ENCODE results near the gene NDUFC1. TPM values are rescaled to one million over a fixed set of nuclear protein-coding genes. Genes with fewer than 3 reads are reported as not detected.

NDUFC1 gene
- total and polyA plus RNA-seq, 12 donors, result 55.1 to 235 (median 109) TPM

DNA sequence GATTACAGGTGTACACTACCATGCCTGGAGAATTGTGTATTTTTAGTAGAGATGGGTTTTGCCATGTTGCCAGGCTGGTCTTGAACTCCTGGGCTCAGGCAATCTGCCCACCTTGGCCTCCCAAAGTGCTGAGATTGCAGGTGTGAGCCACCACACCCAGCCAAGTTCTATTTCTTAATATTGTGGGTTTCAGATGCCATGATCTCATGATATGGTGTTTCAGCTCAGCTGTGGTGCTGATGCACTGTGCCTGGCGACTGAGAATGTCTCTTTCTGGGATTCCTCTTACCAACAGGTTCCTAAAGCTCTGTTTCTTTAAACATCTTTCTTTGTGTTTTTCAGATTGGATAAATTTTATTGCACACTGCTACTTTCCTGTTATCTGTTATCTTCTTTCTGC, 17.3 kb upstream of the NDUFC1 start:
- H3K27ac ChIP-seq, result no peak overlapping the region
- H3K36me3 ChIP-seq (replicated peaks in 1 of 2), result no peaks in the 10 kb centered on the region
- no peak for DNase-seq
- WGBS, 4 donors, result 75 to 90% (median 82%) methylated on average over 1 of the region's 1 CpG
- peaks cover 14 to 36% of the 10 kb centered on the region in 2 donors for H3K4me1 ChIP-seq (replicated peaks in 1 of 2)
- intact Hi-C loops (cut with DNase I), result no loop called here
- no peaks in the 10 kb centered on the region for H3K9me3 ChIP-seq (replicated peaks in 1 of 3)
- H3K27me3 ChIP-seq, result no peaks in the 10 kb centered on the region
- no peak overlapping the region for H3K4me3 ChIP-seq
- no peak for TF ChIP-seq POLR2A (IDR thresholded peaks at IDR 0.05)
- TF ChIP-seq, protein P1, sequence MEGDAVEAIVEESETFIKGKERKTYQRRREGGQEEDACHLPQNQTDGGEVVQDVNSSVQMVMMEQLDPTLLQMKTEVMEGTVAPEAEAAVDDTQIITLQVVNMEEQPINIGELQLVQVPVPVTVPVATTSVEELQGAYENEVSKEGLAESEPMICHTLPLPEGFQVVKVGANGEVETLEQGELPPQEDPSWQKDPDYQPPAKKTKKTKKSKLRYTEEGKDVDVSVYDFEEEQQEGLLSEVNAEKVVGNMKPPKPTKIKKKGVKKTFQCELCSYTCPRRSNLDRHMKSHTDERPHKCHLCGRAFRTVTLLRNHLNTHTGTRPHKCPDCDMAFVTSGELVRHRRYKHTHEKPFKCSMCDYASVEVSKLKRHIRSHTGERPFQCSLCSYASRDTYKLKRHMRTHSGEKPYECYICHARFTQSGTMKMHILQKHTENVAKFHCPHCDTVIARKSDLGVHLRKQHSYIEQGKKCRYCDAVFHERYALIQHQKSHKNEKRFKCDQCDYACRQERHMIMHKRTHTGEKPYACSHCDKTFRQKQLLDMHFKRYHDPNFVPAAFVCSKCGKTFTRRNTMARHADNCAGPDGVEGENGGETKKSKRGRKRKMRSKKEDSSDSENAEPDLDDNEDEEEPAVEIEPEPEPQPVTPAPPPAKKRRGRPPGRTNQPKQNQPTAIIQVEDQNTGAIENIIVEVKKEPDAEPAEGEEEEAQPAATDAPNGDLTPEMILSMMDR (IDR thresholded peaks at IDR 0.05), result no peak

DNA sequence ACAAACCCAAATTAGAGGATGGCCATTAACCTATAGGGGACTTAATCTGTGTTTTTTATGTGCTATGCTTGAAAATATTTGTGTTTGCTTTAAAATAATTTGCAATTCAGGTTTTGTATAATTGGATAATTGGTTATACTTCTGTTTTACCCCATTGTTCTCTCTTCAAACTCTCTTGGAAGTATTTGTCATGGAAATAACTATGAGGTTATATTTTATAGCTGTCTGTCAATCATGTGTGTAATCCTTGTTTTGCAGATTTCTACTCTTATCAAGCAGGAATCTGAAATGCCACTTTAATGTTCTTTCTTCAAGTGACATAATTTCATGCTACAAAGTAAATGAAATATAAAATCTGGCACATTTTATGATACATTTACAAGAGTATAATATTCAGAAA, 15.4 kb upstream of the NDUFC1 start:
- Histone ChIP-seq H3K4me1 (replicated peaks in 1 of 2) (peaks cover 10 to 38% of the 10 kb centered on the region in 2 donors), H3K4me3 (no peak overlapping the region), H3K36me3 (replicated peaks in 1 of 2) (no peaks in the 10 kb centered on the region), H3K27ac (no peak overlapping the region), H3K9me3 (replicated peaks in 1 of 3) (no peaks in the 10 kb centered on the region), H3K27me3 (no peaks in the 10 kb centered on the region)
- TF ChIP-seq, protein P1 (IDR thresholded peaks at IDR 0.05), result no peak
- TF ChIP-seq POLR2A (IDR thresholded peaks at IDR 0.05), result no peak
- intact Hi-C loops (cut with DNase I), result no loop called here
- no peak for DNase-seq

DNA sequence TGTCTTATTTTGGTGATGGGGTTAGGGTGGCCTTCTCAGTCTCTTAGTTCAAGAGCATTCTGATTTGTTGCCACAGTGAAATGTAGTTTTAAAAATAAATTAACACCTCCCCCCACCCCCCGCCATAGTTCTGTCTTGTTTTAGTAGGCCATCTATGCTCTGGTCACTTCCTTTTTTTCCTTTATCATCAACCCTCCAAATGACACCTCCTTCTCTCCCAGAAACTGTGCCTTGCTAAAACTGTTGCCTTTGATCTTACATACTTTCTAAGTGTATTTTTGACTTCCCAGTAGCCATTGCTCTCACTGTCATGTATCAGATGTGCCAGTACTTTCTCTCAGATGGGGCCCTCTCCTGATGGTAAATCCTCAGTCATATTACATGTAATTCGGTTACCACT, 14.5 kb upstream of the NDUFC1 start:
- H3K27me3 ChIP-seq, result no peaks in the 10 kb centered on the region
- no peak for DNase-seq
- no peak overlapping the region for H3K27ac ChIP-seq
- no peaks in the 10 kb centered on the region for H3K9me3 ChIP-seq (replicated peaks in 1 of 3)
- no peak for TF ChIP-seq POLR2A (IDR thresholded peaks at IDR 0.05)
- TF ChIP-seq, protein P1 (IDR thresholded peaks at IDR 0.05), result no peak
- no peak overlapping the region for H3K4me3 ChIP-seq
- no peaks in the 10 kb centered on the region for H3K36me3 ChIP-seq (replicated peaks in 1 of 2)
- H3K4me1 ChIP-seq (replicated peaks in 1 of 2), result peaks cover 19 to 47% of the 10 kb centered on the region in 2 donors
- WGBS, 4 donors, result 88 to 96% (median 94%) methylated on average over 2 of the region's 2 CpGs
- intact Hi-C loops (cut with DNase I), result no loop called here

DNA sequence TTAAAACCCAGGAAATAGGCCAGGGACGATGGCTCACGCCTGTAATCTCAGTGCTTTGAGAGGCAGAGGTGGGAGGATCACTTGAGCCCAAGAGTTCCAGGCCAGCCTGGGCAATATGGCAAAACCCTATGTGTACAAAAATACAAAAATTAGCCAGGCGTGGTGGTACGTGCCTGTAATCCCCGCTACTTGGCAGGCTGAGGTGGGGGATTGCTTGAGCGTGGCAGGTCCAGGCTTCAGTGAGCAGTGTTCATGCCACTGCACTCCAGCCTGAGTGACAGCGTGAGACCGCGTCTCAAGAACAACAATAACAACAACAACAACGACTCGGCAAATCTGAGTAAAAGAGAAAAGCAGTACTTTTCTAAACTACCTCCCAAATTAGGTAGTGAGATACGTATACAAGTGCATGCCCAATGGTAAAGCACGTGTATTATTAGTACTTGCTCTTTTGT, 13.0 kb upstream of the NDUFC1 start:
- no peaks in the 10 kb centered on the region for H3K36me3 ChIP-seq (replicated peaks in 1 of 2)
- peak overlapping the region in 1 of 4 donors; percentile 25 for H3K4me3 ChIP-seq
- peak overlapping the region in 4 of 5 donors; percentile 4 to 78 (median 68) for H3K27ac ChIP-seq
- DNase-seq, result peak in 6 of 7 donors; percentile 25 to 61 (median 50)
- WGBS, 4 donors, result 57 to 74% (median 59%) methylated on average over 13 of the region's 13 CpGs
- H3K4me1 ChIP-seq (replicated peaks in 1 of 2), result peaks cover 22 to 58% of the 10 kb centered on the region in 2 donors
- no peaks in the 10 kb centered on the region for H3K9me3 ChIP-seq (replicated peaks in 1 of 3)
- no peaks in the 10 kb centered on the region for H3K27me3 ChIP-seq
- TF ChIP-seq, protein P1 (IDR thresholded peaks at IDR 0.05), result no peak
- no peak for TF ChIP-seq POLR2A (IDR thresholded peaks at IDR 0.05)
- intact Hi-C loops (cut with DNase I), result no loop called here
